CD4-positive, alpha-beta T cell treated with Interleukin-17A for 4 hours (primary cell): ENCODE measurements around the gene ATP1B3.
A peak's percentile ranks its signal among the peaks of the same experiment; 100 is the strongest.
"Not testable (repeated sequence)": the region's sequence is repeated elsewhere in the genome, so short reads cannot be mapped to it uniquely, and the experiment has no call there.

Experiments
- DNase-seq: peaks from one replicate; pipeline ENCODE4 v3.0.0-alpha.2; 2020; ENCODE audit warnings: mixed read lengths

The ATP1B3 gene

GRCh38 chr3:141909408-141909807, 33.0 kb downstream of the ATP1B3 start:
- DNase-seq = no peak

- not testable (repeated sequence) for DNase-seq
Measured at GRCh38 chr3:141909986-141910385, 33.5 kb downstream of the ATP1B3 start.

GRCh38 chr3:141913150-141913811, 36.8 kb downstream of the ATP1B3 start:
- peak; percentile 66 for DNase-seq

- DNase-seq = no peak
Measured at GRCh38 chr3:141914311-141914710, 37.9 kb downstream of the ATP1B3 start.

- no peak for DNase-seq
Measured at GRCh38 chr3:141915016-141915415, 38.6 kb downstream of the ATP1B3 start.

- DNase-seq = no peak
Measured at GRCh38 chr3:141915766-141916165, 39.3 kb downstream of the ATP1B3 start.

- DNase-seq = no peak
Measured at GRCh38 chr3:141920701-141921100, 44.3 kb downstream of the ATP1B3 start.

- DNase-seq = no peak
Measured at GRCh38 chr3:141921316-141921715, 44.9 kb downstream of the ATP1B3 start.

- not testable (repeated sequence) for DNase-seq
Measured at GRCh38 chr3:141925677-141926076, 49.2 kb downstream of the ATP1B3 start.

GRCh38 chr3:141926929-141927328, 50.5 kb downstream of the ATP1B3 start:
- no peak for DNase-seq

- DNase-seq = no peak
Measured at GRCh38 chr3:141928631-141929270, 52.3 kb downstream of the ATP1B3 start.

- no peak for DNase-seq
Measured at GRCh38 chr3:141929341-141929995, 53.0 kb downstream of the ATP1B3 start.

GRCh38 chr3:141930801-141931200, 54.4 kb downstream of the ATP1B3 start:
- DNase-seq = no peak

- DNase-seq = no peak
Measured at GRCh38 chr3:141933421-141934300, 57.2 kb downstream of the ATP1B3 start.

GRCh38 chr3:141934354-141934753, 57.9 kb downstream of the ATP1B3 start:
- DNase-seq = no peak

- DNase-seq = no peak
Measured at GRCh38 chr3:141938011-141938500, 61.6 kb downstream of the ATP1B3 start.

GRCh38 chr3:141939759-141940158, 63.3 kb downstream of the ATP1B3 start:
- DNase-seq = no peak

- no peak for DNase-seq
Measured at GRCh38 chr3:141940194-141940776, 63.8 kb downstream of the ATP1B3 start.

GRCh38 chr3:141941093-141941492, 64.7 kb downstream of the ATP1B3 start:
- DNase-seq = no peak

GRCh38 chr3:141942006-141942405, 65.6 kb downstream of the ATP1B3 start:
- no peak for DNase-seq

GRCh38 chr3:141945726-141946485, 69.5 kb downstream of the ATP1B3 start:
- DNase-seq = no peak

- DNase-seq = no peak
Measured at GRCh38 chr3:141949399-141949798, 73.0 kb downstream of the ATP1B3 start.
